Natural killer cell treated with Interleukin-12 subunit alpha and Interleukin-12 subunit beta and Interleukin-15 and Interleukin-18, amount 100 ng/mL, for 72 hours (primary cell): Measurements from ENCODE around the gene PCDHGA8. TPM values are rescaled to one million over a fixed set of nuclear protein-coding genes. Genes with fewer than 3 reads are reported as not detected.

ENCODE experiments used
- ATAC-seq, 2 donors: fragments of 150-1000 bp; cut with Tn5 transposase in 1 of 2; sonication (Bioruptor Pico), chemical (Tn5 transposase) in 1 of 2; 2 replicates each; pipeline ENCODE4 v1.10.0; 2021
- DNase-seq: peaks from one replicate; pipeline ENCODE4 v3.0.0; 2022; ENCODE audit warnings: low spot score
- H3K27ac Mint-ChIP-seq, 2 donors: 1 replicate in 1 of 2; 2 replicates in 1 of 2; pipeline ENCODE4 v1.8.0; 2022; ENCODE audit warnings: mixed read lengths in 2 of 2, mild to moderate bottlenecking in 1 of 2, moderate library complexity in 1 of 2
- H3K27me3 Mint-ChIP-seq, 2 donors: 1 replicate in 1 of 2; 2 replicates in 1 of 2; pipeline ENCODE4 v1.8.0; 2022; ENCODE audit warnings: mixed read lengths in 2 of 2
- H3K36me3 Mint-ChIP-seq: one replicate; pipeline ENCODE4 v1.8.0; 2022; ENCODE audit warnings: mixed read lengths
- H3K4me1 Mint-ChIP-seq, 2 donors: 1 replicate in 1 of 2; 2 replicates in 1 of 2; pipeline ENCODE4 v1.8.0; 2022; ENCODE audit warnings: low read depth in 2 of 2, mixed read lengths in 2 of 2, mild to moderate bottlenecking in 1 of 2
- H3K4me3 Mint-ChIP-seq: one replicate; pipeline ENCODE4 v1.8.0; 2022; ENCODE audit warnings: mixed read lengths
- H3K9me3 Mint-ChIP-seq: 2 replicates; pipeline ENCODE4 v1.8.0; 2022; ENCODE audit warnings: mixed read lengths
- total RNA-seq, 2 donors: library from RNA; stranded (reverse); gene quantifications; one replicate each; pipeline ENCODE4 v1.2.3, GENCODE V29; 2022

The PCDHGA8 gene
- total RNA-seq, 2 donors from 2014 or later, result 0.19 to 0.20 TPM

- Mint-ChIP-seq H3K36me3 (no peaks in the 10 kb centered on the region), H3K4me1 (peaks cover 0 to 3% of the 10 kb centered on the region in 2 donors), H3K4me3 (no peak overlapping the region), H3K9me3 (peaks cover 3% of the 10 kb centered on the region), H3K27ac (no peak overlapping the region), H3K27me3 (peaks cover 14 to 32% of the 10 kb centered on the region in 2 donors)
- DNase-seq (no peak), ATAC-seq (peak in 1 of 2 donors; percentile 24)
Measured at GRCh38 chr5:141441571-141442170, 49.2 kb downstream of the PCDHGA8 start.

Other genes with a start within 250 kb of the PCDHGA8 start
- not detected for gene PCDHB6, start 242.6 kb upstream of the PCDHGA8 start, total RNA-seq
- gene PCDHB7, start 220.0 kb upstream of the PCDHGA8 start, total RNA-seq, result not detected
- not detected for gene PCDHB8, start 214.8 kb upstream of the PCDHGA8 start, total RNA-seq
- gene PCDHB16, start 210.2 kb upstream of the PCDHGA8 start, total RNA-seq, result not detected
- gene PCDHB9, start 205.5 kb upstream of the PCDHGA8 start, total RNA-seq, result under 1 TPM in 1 of 2 donors, not detected in 1; 0.17 TPM
- gene PCDHB10, start 200.3 kb upstream of the PCDHGA8 start, total RNA-seq, result not detected
- gene PCDHB11, start 193.0 kb upstream of the PCDHGA8 start, total RNA-seq, result not detected
- not detected for gene PCDHB12, start 183.9 kb upstream of the PCDHGA8 start, total RNA-seq
- under 1 TPM in 1 of 2 donors, not detected in 1; 0.10 TPM for gene PCDHB13, start 178.7 kb upstream of the PCDHGA8 start, total RNA-seq
- not detected for gene PCDHB14, start 169.3 kb upstream of the PCDHGA8 start, total RNA-seq
- gene PCDHB15, start 147.2 kb upstream of the PCDHGA8 start, total RNA-seq, result not detected
- gene SLC25A2, start 88.6 kb upstream of the PCDHGA8 start, total RNA-seq, result 1 to 10 TPM in 1 of 2 donors, under 1 TPM in 1; 0.67 to 2.2 TPM
- 10 to 100 TPM; 52.5 to 63.5 TPM for gene TAF7, start 71.8 kb upstream of the PCDHGA8 start, total RNA-seq
- gene PCDHGA1, start 62.1 kb upstream of the PCDHGA8 start, total RNA-seq, result under 1 TPM in 1 of 2 donors, not detected in 1; 0.07 TPM
- not detected for gene PCDHGA2, start 53.9 kb upstream of the PCDHGA8 start, total RNA-seq
- gene PCDHGA3, start 48.8 kb upstream of the PCDHGA8 start, total RNA-seq, result not detected
- gene PCDHGB1, start 42.5 kb upstream of the PCDHGA8 start, total RNA-seq, result under 1 TPM; 0.12 to 0.17 TPM
- gene PCDHGA4, start 37.6 kb upstream of the PCDHGA8 start, total RNA-seq, result under 1 TPM; 0.48 to 0.50 TPM
- under 1 TPM; 0.47 to 0.76 TPM for gene PCDHGB2, start 32.6 kb upstream of the PCDHGA8 start, total RNA-seq
- under 1 TPM; 0.33 to 0.36 TPM for gene PCDHGA5, start 28.5 kb upstream of the PCDHGA8 start, total RNA-seq
- under 1 TPM; 0.71 to 0.81 TPM for gene PCDHGB3, start 22.4 kb upstream of the PCDHGA8 start, total RNA-seq
- gene PCDHGA6, start 18.7 kb upstream of the PCDHGA8 start, total RNA-seq, result under 1 TPM; 0.40 to 0.73 TPM
- gene PCDHGA7, start 9.9 kb upstream of the PCDHGA8 start, total RNA-seq, result under 1 TPM; 0.10 to 0.25 TPM
- gene PCDHGB4, start 4.9 kb upstream of the PCDHGA8 start, total RNA-seq, result under 1 TPM; 0.29 to 0.39 TPM
- gene PCDHGB5, start 5.3 kb downstream of the PCDHGA8 start, total RNA-seq, result 1 to 10 TPM; 1.7 to 2.8 TPM
- under 1 TPM; 0.71 to 0.92 TPM for gene PCDHGA9, start 10.1 kb downstream of the PCDHGA8 start, total RNA-seq
- gene PCDHGB6, start 15.4 kb downstream of the PCDHGA8 start, total RNA-seq, result 1 to 10 TPM in 1 of 2 donors, under 1 TPM in 1; 0.89 to 1.1 TPM
- 1 to 10 TPM in 1 of 2 donors, under 1 TPM in 1; 0.67 to 1.2 TPM for gene PCDHGA10, start 20.4 kb downstream of the PCDHGA8 start, total RNA-seq
- under 1 TPM; 0.33 to 0.95 TPM for gene PCDHGB7, start 25.0 kb downstream of the PCDHGA8 start, total RNA-seq
- gene PCDHGA11, start 28.4 kb downstream of the PCDHGA8 start, total RNA-seq, result under 1 TPM; 0.33 to 0.55 TPM
- 1 to 10 TPM in 1 of 2 donors, under 1 TPM in 1; 0.69 to 1.4 TPM for gene PCDHGA12, start 37.9 kb downstream of the PCDHGA8 start, total RNA-seq
- gene PCDHGC3, start 83.3 kb downstream of the PCDHGA8 start, total RNA-seq, result 1 to 10 TPM in 1 of 2 donors, under 1 TPM in 1; 0.33 to 1.8 TPM
- under 1 TPM in 1 of 2 donors, not detected in 1; 0.26 TPM for gene PCDHGC4, start 92.4 kb downstream of the PCDHGA8 start, total RNA-seq
- gene PCDHGC5, start 96.4 kb downstream of the PCDHGA8 start, total RNA-seq, result under 1 TPM in 1 of 2 donors, not detected in 1; 0.17 TPM
- gene DIAPH1, start 226.4 kb downstream of the PCDHGA8 start, total RNA-seq, result 100 to 1,000 TPM; 280 to 289 TPM
- gene HDAC3, start 244.2 kb downstream of the PCDHGA8 start, total RNA-seq, result 100 to 1,000 TPM in 1 of 2 donors, 10 to 100 TPM in 1; 80.0 to 128 TPM
- gene RELL2, start 244.4 kb downstream of the PCDHGA8 start, total RNA-seq, result 10 to 100 TPM in 1 of 2 donors, 1 to 10 TPM in 1; 8.1 to 39.3 TPM